Activated naive CD8-positive, alpha-beta T cell treated with anti-CD3 and anti-CD28 coated beads, Interleukin-2, amount 50 U/mL, for 24 hours (primary cell): ENCODE measurements around the gene TMEM145.
A peak's percentile ranks its signal among the peaks of the same experiment; 100 is the strongest.

Source experiments
- ATAC-seq: fragments of 150-1000 bp; cut with Tn5 transposase; one replicate; pipeline ENCODE4 v1.10.0; 2021
- DNase-seq: peaks from one replicate; pipeline ENCODE4 v3.0.0; 2021
- H3K27ac Mint-ChIP-seq: one replicate; pipeline ENCODE4 v1.8.0; 2021; ENCODE audit warnings: mild to moderate bottlenecking, mixed read lengths
- H3K27me3 Mint-ChIP-seq: one replicate; pipeline ENCODE4 v1.8.0; 2021; ENCODE audit warnings: mixed read lengths
- H3K36me3 Mint-ChIP-seq: one replicate; pipeline ENCODE4 v1.8.0; 2021; ENCODE audit warnings: low read depth, mixed read lengths
- H3K4me1 Mint-ChIP-seq: one replicate; pipeline ENCODE4 v1.8.0; 2021; ENCODE audit warnings: mixed read lengths
- H3K4me3 Mint-ChIP-seq: one replicate; pipeline ENCODE4 v1.8.0; 2021; ENCODE audit warnings: mild to moderate bottlenecking, moderate library complexity, mixed read lengths
- H3K9me3 Mint-ChIP-seq: one replicate; pipeline ENCODE4 v1.8.0; 2021; ENCODE audit warnings: mixed read lengths

The TMEM145 gene

GRCh38 chr19:42273407-42274064, 39.6 kb upstream of the TMEM145 start:
- ATAC-seq (no peak), DNase-seq (no peak)
- Mint-ChIP-seq H3K27me3 (no peaks in the 10 kb centered on the region), H3K4me3 (no peak overlapping the region), H3K27ac (no peak overlapping the region), H3K4me1 (peaks cover 54% of the 10 kb centered on the region), H3K36me3 (peaks cover 7% of the 10 kb centered on the region), H3K9me3 (no peaks in the 10 kb centered on the region)

GRCh38 chr19:42274065-42274682, 38.9 kb upstream of the TMEM145 start:
- Mint-ChIP-seq H3K4me1 (peaks cover 61% of the 10 kb centered on the region), H3K4me3 (no peak overlapping the region), H3K36me3 (peaks cover 7% of the 10 kb centered on the region), H3K27ac (no peak overlapping the region), H3K9me3 (no peaks in the 10 kb centered on the region), H3K27me3 (no peaks in the 10 kb centered on the region)
- ATAC-seq (no peak), DNase-seq (no peak)

- Mint-ChIP-seq H3K36me3 (peaks cover 8% of the 10 kb centered on the region), H3K4me1 (peaks cover 60% of the 10 kb centered on the region), H3K27me3 (no peaks in the 10 kb centered on the region), H3K9me3 (no peaks in the 10 kb centered on the region), H3K27ac (peak overlapping the region; percentile 40), H3K4me3 (no peak overlapping the region)
- ATAC-seq (no peak), DNase-seq (no peak)
These were observed 38.0 kb upstream of the TMEM145 start for GRCh38 chr19:42275103-42275502.

GRCh38 chr19:42275517-42275916, 37.6 kb upstream of the TMEM145 start:
- DNase-seq: no peak
- no peaks in the 10 kb centered on the region for H3K9me3 Mint-ChIP-seq
- no peak for ATAC-seq
- no peaks in the 10 kb centered on the region for H3K27me3 Mint-ChIP-seq
- peaks cover 55% of the 10 kb centered on the region for H3K4me1 Mint-ChIP-seq
- H3K4me3 Mint-ChIP-seq: no peak overlapping the region
- no peak overlapping the region for H3K27ac Mint-ChIP-seq
- peaks cover 8% of the 10 kb centered on the region for H3K36me3 Mint-ChIP-seq

- Mint-ChIP-seq H3K36me3 (peaks cover 8% of the 10 kb centered on the region), H3K27me3 (no peaks in the 10 kb centered on the region), H3K4me3 (no peak overlapping the region), H3K27ac (peak overlapping the region; percentile 26), H3K4me1 (peaks cover 51% of the 10 kb centered on the region), H3K9me3 (no peaks in the 10 kb centered on the region)
- ATAC-seq (no peak), DNase-seq (no peak)
These were observed 36.8 kb upstream of the TMEM145 start for GRCh38 chr19:42276284-42276683.

GRCh38 chr19:42276821-42277220, 36.3 kb upstream of the TMEM145 start:
- peak; percentile 19 for DNase-seq
- Mint-ChIP-seq H3K4me3 (no peak overlapping the region), H3K27ac (no peak overlapping the region), H3K4me1 (peaks cover 49% of the 10 kb centered on the region), H3K9me3 (no peaks in the 10 kb centered on the region), H3K27me3 (no peaks in the 10 kb centered on the region), H3K36me3 (peaks cover 8% of the 10 kb centered on the region)
- ATAC-seq: peak; percentile 31

- Mint-ChIP-seq H3K4me1 (peaks cover 49% of the 10 kb centered on the region), H3K4me3 (no peak overlapping the region), H3K27me3 (no peaks in the 10 kb centered on the region), H3K9me3 (no peaks in the 10 kb centered on the region), H3K36me3 (peaks cover 8% of the 10 kb centered on the region), H3K27ac (no peak overlapping the region)
- ATAC-seq (no peak), DNase-seq (no peak)
These were observed 35.2 kb upstream of the TMEM145 start for GRCh38 chr19:42277821-42278451.

- Mint-ChIP-seq H3K9me3 (no peaks in the 10 kb centered on the region), H3K4me1 (peaks cover 49% of the 10 kb centered on the region), H3K27me3 (no peaks in the 10 kb centered on the region), H3K36me3 (peaks cover 8% of the 10 kb centered on the region), H3K27ac (peak overlapping the region; percentile 97), H3K4me3 (peak overlapping the region; percentile 91)
- DNase-seq (no peak), ATAC-seq (no peak)
These were observed 34.5 kb upstream of the TMEM145 start for GRCh38 chr19:42278452-42279154.

- no peak for DNase-seq
- Mint-ChIP-seq H3K27ac (peak overlapping the region; percentile 97), H3K36me3 (peaks cover 8% of the 10 kb centered on the region), H3K27me3 (no peaks in the 10 kb centered on the region), H3K9me3 (no peaks in the 10 kb centered on the region), H3K4me3 (peak overlapping the region; percentile 91), H3K4me1 (peaks cover 49% of the 10 kb centered on the region)
- no peak for ATAC-seq
These were observed 33.8 kb upstream of the TMEM145 start for GRCh38 chr19:42279155-42279901.

- ATAC-seq (peak; percentile 59), DNase-seq (peak; percentile 89)
- H3K4me1 Mint-ChIP-seq: peaks cover 47% of the 10 kb centered on the region
- no peaks in the 10 kb centered on the region for H3K27me3 Mint-ChIP-seq
- H3K27ac Mint-ChIP-seq: peak overlapping the region; percentile 97
- peak overlapping the region; percentile 91 for H3K4me3 Mint-ChIP-seq
- no peaks in the 10 kb centered on the region for H3K9me3 Mint-ChIP-seq
- H3K36me3 Mint-ChIP-seq: peaks cover 2% of the 10 kb centered on the region
These were observed 33.0 kb upstream of the TMEM145 start for GRCh38 chr19:42279902-42280814.

GRCh38 chr19:42280815-42281145, 32.3 kb upstream of the TMEM145 start:
- H3K27ac Mint-ChIP-seq: no peak overlapping the region
- peak overlapping the region; percentile 58 for H3K4me3 Mint-ChIP-seq
- no peaks in the 10 kb centered on the region for H3K27me3 Mint-ChIP-seq
- peak; percentile 46 for DNase-seq
- H3K9me3 Mint-ChIP-seq: no peaks in the 10 kb centered on the region
- peaks cover 2% of the 10 kb centered on the region for H3K36me3 Mint-ChIP-seq
- H3K4me1 Mint-ChIP-seq: peaks cover 50% of the 10 kb centered on the region
- no peak for ATAC-seq

GRCh38 chr19:42281146-42281826, 31.8 kb upstream of the TMEM145 start:
- Mint-ChIP-seq H3K9me3 (no peaks in the 10 kb centered on the region), H3K27me3 (no peaks in the 10 kb centered on the region), H3K4me3 (peak overlapping the region; percentile 58), H3K36me3 (peaks cover 2% of the 10 kb centered on the region), H3K27ac (peak overlapping the region; percentile 46), H3K4me1 (peaks cover 50% of the 10 kb centered on the region)
- ATAC-seq (no peak), DNase-seq (peak; percentile 46)
